Hematopoietic multipotent progenitor cell treated with erythropoietin and hydrocortisone succinate and interleukin-3 and kit ligand, for 17 days (in vitro differentiated cells): Measurements from ENCODE around the gene MAPK1IP1L.
"Not testable (repeated sequence)": the region's sequence is repeated elsewhere in the genome, so short reads cannot be mapped to it uniquely, and the experiment has no call there.

Experiments
- DNase-seq: peaks from one replicate; pipeline ENCODE4 v3.0.0-alpha.2; 2015; ENCODE audit warnings: low spot score

MAPK1IP1L gene

DNA sequence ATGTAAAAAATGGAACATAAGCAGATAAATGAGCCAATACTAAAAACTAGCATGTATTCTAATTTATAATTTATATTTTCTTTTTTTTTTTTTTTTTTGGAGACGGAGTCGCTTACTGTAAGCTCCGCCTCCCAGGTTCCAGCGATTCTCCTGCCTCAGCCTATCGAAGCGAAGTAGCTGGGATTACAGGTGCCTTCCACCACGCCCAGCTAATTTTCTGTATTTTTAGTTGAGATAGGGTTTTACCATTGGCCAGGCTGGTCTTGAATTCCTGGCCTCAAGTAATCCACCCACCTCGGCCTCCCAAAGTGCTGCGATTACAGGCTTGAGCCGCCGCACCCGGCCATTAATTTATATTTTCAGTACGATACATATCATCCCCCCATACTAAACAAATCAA is 2.7 kb downstream of the MAPK1IP1L start:
- no peak for DNase-seq

GRCh38 chr14:55057919-55058318 is 6.5 kb downstream of the MAPK1IP1L start:
- no peak for DNase-seq

- no peak for DNase-seq
Measured at GRCh38 chr14:55059333-55059732, 7.9 kb downstream of the MAPK1IP1L start.

- DNase-seq, result no peak
Measured at GRCh38 chr14:55062517-55063351, 11.3 kb downstream of the MAPK1IP1L start.

GRCh38 chr14:55064896-55065295 is 13.4 kb downstream of the MAPK1IP1L start:
- DNase-seq, result not testable (repeated sequence)

- no peak for DNase-seq
Measured at GRCh38 chr14:55065411-55065810, 14.0 kb downstream of the MAPK1IP1L start.

- DNase-seq, result no peak
Measured at GRCh38 chr14:55066223-55066622, 14.8 kb downstream of the MAPK1IP1L start.

- DNase-seq, result no peak
Measured at GRCh38 chr14:55070981-55071411, 19.5 kb downstream of the MAPK1IP1L start.

DNA sequence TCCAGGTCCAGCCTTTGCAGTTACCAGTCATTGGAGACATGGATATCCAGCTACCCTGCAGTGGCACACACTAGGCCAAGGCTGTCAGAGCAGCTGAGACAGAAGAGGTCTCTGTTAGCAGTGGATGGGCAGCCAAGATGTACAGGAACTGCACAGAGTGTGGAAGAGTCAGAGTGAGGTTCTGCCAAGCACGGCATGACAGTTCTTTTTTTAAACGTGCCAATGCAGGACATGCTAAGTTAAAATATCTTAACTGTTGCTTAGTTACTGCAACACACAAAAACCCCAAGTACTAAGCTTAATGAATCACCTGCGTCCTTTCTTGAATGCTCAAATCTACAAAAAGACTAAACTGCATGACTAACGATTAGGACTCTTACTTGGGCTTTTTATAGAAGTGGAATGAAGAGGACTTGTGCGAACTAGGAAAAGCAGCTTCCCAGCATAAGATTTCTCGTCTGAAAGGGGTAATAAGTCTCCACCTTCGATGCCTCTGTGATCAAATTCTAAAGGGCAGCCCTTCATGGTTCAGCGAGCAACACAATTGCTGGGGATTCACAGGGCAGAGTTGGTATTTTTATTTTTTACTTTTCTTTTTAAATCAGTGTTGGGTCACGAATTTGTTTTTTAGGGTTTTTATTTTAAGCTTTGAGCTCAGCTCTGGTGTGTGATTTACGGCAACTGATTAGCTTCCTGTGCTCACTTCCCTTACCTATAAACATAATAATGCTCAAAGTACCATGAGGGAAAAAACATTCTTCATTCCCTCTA is 20.6 kb downstream of the MAPK1IP1L start:
- no peak for DNase-seq

DNA sequence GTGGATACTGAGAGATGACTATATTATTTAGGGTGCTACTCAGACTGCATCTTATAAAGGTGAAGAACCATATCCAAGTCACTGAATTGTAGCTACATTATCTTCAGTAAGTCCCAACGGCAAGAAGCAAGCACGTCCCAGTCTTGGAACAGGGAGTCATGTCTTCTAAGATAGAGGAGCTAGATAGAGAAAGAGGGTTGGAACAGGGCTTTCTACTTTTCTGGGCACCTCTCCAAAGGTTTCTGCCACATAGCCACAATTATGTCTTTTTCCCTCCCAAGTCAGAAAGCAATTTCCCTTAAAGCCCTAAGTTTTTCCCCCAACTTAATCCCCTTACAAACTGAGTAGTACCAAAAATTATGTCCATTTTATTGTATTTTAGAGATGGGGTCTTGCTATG is 22.4 kb downstream of the MAPK1IP1L start:
- DNase-seq, result no peak

DNA sequence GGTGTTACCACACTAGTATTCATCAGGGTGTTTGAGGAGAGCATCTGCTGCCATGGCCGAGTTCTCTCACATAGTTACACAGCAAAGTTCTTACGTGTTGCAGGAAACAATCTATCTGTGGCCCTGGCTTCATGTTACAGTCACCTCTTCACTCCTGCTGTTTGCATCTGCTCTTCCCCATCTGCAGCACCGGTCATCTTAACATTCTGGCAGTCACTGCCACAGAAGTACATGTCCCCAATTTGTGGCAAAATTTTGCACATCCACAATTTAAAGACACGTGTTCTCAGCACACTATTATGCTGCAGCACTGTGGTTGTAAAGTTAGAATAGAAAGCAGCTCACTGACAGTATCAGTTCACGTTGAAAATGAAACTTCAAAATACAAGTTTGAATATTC is 23.2 kb downstream of the MAPK1IP1L start:
- DNase-seq, result no peak

GRCh38 chr14:55075628-55076175 is 24.3 kb downstream of the MAPK1IP1L start:
- no peak for DNase-seq

DNA sequence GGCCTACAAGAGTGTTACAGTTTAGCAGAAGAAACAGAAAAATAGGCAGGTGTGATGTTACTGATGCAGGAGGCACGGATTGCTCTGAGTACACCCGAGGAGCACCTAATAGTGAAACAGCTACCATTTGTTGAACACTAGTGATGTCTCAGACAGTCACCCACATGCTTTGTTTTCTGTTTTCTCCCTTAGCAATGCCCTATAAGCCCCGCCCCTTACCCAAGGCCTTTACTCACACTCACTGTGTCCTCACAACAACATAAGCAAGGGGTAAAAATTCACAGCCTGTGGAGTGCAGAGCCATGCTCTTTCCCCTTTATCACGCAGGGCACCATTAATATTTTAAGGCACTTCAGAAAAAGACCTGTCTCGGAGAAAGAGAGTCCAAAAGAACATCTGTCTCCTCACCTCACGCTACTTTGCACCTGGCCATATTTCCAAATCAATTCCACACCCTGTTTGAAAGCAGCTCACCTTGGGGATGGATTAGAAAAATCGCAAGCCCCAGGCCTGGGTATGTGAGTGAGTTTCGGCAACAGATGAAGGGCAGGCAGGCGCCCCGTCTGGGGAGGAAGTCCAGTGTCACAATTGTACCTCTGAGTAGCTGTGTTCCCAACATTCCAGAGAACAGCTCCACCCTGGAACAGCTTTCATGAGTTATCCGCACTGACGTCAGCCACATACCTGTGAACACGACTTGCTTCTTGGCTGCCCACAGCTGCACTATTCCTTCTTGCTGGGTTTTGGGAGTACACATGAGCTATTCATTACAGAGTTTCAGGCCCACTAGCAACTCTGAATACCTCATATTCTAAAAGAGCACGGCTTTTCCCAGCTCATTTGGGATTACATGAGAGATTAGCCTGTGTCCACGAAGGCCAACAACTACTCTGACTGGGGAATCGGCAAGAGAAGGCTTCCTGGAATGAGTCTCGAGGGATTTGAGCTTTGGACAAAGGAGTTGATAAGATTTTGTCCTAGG is 26.0 kb downstream of the MAPK1IP1L start:
- DNase-seq, result no peak

DNA sequence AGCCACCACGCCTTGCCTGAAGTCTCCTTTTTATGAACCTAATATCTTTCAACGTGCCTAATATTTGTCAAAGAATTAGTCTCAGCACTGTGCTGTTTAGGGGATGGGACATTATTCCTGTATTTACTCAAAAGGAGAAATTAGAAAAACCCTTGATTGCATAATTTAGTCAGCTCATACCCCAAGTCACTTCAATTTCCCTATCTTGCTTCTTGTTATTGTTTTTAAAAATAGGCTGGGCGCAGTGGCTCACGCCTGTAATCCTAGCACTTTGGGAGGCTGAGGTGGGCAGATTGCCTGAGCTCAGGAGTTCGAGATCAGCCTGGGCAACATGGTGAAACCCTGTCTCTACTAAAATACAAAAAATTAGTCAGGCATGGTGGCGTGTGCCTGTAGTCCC is 28.5 kb downstream of the MAPK1IP1L start:
- DNase-seq, result not testable (repeated sequence)

GRCh38 chr14:55084401-55085059 is 33.1 kb downstream of the MAPK1IP1L start:
- no peak for DNase-seq

DNA sequence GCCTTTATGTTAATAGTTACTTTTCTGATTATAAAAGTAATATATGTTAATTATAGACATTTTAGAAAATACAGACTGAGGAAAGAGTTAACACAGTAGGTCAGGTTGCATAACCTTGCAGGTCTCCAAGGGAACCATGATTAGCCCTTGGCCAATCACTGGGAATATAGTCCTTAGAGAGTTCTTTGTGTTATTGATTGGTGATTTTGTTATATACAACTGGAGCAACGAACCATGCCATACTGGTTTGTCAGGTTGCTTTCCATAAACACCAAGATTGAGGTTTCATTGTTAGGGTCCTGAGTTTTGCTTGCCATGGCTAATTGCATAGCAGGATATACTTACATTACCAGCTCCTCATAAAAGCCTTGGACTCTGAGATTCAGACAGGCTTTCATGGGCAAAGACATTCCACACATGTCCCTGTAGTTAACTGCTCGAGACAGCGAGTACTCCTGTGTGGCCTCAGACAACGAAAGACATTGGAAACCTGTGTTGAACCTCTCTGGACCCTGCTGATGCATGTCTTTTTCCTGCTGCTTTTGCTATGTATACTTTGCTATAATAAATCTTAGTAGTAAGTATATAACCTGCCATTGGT is 33.7 kb downstream of the MAPK1IP1L start:
- no peak for DNase-seq

DNA sequence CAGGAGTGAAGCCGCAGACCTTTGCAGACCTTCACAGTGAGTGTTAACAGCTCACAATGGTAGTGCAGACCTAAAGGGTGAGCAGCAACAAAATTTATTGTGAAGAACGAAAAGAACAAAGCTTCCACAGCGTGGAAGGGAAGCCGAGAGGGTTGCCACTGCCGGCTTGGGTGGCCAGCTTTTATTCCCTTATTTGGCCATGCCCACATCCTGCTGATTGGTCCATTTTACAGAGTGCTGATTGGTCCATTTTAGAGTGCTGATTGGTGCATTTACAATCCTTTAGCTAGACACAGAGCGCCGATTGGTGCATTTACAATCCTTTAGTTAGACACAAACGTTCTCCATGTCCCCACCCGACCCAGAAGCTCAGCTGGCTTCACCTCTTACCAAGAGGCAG is 35.5 kb downstream of the MAPK1IP1L start:
- no peak for DNase-seq

DNA sequence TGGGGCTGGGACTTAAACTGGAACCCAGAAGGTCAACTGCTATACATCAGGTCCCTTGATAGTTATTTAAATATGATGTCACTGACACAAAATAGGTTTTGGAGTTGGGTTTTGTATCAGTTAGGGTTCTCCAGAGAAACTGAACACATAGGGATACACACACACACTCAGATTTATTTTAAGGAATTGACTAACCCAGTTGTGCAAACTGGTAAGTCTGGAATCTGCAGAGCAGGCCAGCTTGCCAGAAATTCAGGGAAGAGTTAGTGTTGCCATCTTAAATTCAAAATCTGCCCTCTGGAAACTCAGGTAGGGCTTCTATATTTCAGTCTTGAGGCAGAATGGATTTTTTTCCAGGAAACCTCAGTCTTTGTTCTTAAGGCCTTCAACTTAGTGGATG is 36.9 kb downstream of the MAPK1IP1L start:
- DNase-seq, result no peak

DNA sequence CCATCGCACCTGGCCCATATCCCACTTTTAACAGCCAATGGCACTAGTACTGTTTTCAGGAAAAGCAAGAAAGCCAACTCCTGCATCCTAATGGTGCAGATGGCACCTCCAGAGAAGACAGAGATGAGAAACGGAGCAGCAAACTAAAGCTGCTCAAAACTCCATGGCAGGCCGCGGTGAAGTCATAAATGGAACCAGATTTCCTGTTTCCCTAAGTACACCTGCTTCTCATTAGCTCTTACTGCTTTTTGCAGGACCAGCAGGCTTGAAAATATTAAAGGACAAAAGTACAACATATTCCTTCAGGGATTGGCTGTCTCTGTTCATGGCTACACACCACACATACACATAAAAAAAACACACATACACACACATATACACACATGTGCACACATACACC is 40.9 kb downstream of the MAPK1IP1L start:
- no peak for DNase-seq

DNA sequence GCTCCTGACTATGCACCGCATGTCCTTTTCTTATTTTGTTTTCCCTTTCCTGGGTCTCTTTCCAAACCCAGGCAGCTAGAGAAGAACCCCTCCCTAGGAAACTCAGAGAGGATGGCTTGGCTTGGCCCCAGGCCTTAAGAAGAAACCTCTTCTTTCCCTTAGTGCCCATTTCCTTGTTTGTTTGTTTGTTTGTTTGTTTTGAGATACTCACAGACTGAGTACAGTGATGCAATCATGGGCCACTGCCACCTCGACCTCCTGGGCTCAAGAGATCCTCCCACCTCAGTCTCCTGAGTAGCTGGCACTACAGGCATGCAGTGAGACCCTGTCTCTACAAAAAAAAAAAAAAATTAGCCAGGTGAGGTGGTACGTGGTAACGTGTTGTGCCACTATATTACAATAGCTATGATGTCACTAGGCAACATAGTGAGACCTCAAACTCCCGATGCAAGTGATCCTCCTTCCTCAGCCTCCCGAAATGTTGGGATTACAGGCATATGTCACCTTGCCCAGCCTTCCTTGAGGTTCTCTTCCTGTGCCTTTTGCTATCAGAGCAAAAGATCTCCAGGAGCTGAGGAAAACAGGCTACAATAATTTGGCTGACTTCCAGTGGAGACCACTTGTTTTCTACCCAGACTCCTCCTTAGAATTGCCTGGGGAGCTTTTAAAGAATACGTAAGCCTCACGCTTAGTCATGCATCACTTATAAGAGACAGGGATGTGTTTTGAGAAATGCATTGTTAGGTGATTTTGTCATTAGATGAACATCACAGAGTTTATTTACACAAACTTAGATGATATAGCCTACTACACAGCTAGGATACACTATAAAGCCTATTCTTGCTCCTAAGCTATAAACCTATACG is 43.1 kb downstream of the MAPK1IP1L start:
- no peak for DNase-seq
